GM19467 (cell line): ENCODE measurements around the gene CAGE1.
A peak's percentile ranks its signal among the peaks of the same experiment; 100 is the strongest.
"Not testable (repeated sequence)": the region's sequence is repeated elsewhere in the genome, so short reads cannot be mapped to it uniquely, and the experiment has no call there.

Experiments used
- ATAC-seq: cut with Tn5 transposase; IDR thresholded peaks from one replicate; pipeline ENCODE4 v1.9.1; 2021; ENCODE audit warnings: mild to moderate bottlenecking, moderate library complexity; ENCODE audit not compliant: unreplicated experiment

Gene CAGE1

DNA sequence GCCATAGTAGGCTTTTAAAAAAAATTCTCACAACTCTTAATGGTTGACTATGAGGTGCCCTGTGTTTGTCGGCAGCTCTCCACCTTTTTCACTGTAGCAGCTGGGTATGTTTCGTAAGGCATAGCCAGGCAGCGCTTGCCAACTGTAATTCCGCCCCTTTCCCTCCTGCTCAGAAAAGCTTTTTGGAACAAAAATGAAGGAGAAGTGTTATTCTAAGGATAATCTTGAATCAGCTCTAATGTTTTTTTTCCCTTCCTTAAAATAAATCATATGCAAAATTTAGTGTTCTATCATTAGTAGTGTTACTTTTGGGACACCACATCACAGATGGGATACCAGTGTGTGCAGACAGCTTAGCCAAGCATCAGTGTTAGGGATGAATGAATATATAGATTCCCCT is 21.3 kb upstream of the CAGE1 start:
- no peak for ATAC-seq

DNA sequence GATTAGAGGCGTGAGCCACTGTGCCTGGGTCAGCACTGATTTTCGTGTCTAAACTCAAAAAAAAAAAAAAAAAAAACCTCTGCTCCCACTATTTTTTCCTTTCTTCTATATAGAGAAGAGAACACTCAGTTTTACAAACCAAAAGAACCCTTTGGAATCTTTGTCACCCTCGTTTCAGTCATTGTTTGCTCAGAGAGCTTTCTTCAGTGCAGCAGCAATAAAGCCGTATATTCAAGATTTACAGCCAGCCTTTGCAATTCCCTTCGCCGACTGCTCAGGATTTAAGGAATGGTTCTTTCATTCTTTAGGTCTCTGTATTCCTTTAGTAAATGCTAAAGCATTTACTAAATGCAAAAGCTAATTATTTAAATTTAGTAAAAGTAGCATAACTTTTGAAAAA is 20.2 kb upstream of the CAGE1 start:
- no peak for ATAC-seq

DNA sequence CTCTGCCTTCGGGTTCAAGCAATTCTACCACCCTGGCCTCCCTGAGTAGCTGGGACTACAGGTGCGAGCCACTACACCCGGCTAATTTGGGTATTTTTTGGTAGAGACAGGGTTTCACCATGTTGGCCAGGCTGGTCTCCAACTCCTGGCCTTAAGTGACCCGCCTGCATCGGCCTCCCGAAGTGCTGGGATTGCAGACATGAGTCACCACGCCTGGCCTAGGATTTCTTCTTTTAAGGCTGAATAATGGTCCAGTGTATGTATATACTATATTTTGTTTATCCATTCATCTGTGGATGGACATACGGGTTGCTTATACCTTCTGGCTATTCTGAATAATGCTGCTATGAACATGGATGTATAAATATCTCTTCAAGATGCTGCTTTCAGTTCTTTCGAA is 17.2 kb upstream of the CAGE1 start:
- no peak for ATAC-seq

DNA sequence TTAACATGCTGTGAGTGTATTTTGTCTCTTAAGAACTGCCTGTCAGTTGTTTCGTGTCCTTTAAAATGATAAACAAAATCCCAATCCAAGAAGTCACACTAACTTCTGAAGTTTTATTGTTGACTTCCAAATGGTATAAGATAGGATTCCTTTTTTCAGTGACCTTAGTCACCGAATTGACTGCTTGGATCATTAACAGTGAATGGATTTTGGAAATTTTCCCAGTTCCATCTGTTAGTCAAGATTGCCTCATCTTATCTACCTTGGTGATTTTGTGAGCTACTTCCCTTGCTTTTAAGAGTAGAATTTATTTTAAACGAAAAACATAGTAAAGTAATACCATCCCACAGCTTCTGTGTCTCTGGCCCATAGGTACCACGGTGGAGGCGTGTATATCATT is 15.0 kb upstream of the CAGE1 start:
- no peak for ATAC-seq

DNA sequence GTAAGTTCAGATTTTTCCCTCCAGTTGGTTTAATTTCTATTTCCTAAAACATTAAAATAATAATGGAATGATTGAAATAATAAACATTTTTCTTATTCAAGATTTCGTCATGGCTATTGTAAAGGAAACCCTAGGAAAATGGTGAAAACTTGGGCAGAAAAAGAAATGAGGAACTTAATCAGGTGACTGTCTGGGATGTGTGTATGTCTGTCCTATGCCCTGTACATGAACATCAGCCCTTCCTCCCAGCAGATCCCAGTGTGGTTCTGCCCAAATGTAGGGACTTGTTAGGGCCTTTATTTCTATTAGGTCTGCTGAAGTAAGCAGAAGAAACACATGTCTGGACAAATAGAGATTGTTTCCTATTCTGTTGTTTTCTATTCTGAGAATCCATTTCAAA is 13.2 kb upstream of the CAGE1 start:
- ATAC-seq = no peak

DNA sequence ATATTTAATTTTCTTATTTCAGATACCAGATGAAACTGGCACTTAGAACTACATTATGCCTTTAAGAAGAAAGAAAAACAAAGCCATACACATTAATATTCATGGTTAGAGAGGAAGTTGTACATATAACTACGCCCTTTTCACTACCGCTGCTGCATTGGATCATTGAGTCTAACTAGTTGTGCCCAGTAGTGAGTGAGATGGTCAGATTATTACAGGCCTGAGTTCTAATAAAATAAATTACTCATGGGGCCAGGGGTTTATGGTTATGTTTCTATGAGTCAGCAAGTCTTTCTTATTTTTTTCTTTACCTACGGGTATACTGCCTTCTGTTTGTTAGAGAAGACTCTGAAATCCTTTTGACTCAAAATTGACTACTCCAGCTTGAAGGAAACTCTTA is 11.5 kb upstream of the CAGE1 start:
- no peak for ATAC-seq

DNA sequence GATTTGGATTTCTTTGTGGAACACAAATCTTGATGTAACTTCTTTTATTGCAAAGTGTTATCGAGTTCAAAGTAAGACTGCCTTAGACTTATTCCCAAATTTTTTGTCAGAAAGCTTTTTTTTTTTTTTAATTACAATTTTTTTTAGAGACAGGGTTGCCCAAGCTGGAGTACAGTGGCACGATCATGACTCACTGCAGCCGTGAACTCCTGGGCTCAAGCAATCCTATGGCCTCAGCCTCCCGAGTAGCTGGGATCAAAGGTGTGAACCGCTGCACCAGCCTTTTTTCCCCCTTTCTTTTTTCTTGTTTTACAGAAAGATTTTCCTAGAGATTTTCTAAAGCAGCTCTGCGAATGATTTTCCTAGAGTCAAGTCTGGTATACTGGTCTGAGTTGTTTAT is 2.9 kb upstream of the CAGE1 start:
- no peak for ATAC-seq

DNA sequence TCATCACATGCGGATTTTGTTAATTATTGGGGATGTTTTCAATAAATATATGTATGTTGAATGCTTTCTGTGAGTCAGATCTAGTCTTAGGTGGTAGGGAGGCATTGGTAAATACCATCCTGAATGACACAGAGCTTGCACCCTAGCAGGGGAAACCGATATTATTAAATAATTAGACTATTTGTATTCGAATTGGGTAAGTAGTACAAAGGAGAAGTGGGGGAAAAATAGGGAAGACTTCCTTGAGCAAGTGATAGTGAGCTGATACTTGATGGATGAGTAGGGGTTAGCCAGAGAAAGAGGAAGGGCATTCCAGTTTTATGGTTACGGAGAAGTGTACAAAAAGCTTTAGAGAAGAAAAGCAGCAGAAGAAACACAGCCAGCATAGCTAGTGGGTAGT is 1.6 kb upstream of the CAGE1 start:
- ATAC-seq = no peak

DNA sequence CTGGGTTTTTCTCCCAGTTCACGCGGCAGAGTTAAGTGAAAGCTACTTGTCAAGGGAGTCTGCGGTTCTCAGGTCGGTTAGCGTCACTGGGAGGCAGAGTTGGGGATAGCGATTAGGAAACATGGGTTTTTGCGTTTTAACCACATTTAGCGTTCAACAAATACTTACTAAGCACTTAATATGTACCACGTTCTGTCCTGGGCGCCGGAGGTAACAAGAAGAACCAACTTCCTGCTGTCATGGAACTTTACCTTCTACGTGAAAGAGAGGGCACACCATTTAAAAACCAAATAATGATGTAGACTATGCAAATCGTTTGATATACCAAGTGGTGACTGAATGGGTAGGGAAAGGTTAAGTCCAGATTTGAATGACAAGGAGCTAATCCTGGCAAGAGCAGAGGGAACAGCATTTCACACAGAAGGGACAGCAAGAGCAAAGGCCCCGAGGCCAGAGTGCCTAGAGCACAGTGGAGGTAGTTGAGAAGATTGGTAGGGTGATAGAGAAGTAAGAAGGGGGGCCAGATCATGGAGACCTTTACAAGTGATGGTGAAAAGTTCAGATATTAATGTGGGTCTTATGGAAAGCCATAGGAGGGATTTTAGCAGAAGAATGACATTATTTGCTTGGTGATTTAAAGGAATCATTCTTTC is 810 bp upstream of the CAGE1 start:
- ATAC-seq = peak; percentile 3

DNA sequence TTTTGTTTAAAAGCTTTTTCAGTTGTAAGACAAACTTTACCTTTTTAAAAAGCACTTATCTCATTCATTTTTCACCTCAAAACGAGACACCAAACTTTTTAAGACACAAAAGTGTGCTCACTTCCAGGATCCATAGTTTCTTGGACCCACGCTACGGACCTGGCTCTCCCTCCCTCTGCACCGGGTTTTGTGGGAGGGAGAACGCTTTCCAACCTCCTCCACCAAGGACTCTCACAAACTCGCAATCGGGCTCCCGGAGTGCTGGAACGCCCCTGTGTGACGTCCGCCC is 436 bp downstream of the CAGE1 start:
- ATAC-seq = no peak

DNA sequence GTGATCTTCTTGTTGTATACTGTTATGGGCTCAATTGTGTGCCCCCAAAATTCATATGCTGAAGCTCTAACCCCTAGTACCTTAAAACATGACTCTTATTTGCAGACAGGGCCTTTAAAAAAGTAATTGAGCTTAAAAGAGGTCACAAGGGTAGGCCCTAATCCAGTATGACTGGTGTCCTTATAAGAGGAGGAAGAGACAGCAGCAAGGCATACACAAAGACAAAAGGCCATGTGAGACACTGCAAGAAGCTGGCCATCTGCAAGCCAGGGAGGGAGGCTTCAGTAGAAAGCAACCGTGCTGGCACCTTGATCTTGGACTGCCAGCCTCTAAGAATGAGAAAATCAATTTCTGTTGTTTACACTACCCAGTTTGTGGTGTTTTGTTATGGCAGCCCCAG is 8.4 kb downstream of the CAGE1 start:
- ATAC-seq = no peak

DNA sequence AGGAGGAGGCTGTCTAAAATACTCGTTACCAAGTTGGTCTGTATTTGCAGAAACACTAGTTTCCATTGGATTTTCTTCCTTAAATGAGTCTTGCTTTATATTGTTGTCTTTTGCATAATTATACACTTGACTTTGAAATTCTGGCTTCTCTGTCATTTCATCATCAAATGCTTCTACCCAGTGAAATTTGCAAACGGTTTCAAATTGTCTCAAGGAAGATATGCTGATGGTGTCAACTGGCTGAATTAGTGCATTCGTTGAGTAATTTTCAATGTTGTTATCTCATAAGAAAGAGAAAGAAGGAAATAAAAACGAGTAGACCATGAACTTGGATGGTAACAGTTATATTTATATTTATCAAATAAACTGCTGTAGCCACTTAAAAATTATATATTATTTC is 10.8 kb downstream of the CAGE1 start:
- ATAC-seq = no peak

DNA sequence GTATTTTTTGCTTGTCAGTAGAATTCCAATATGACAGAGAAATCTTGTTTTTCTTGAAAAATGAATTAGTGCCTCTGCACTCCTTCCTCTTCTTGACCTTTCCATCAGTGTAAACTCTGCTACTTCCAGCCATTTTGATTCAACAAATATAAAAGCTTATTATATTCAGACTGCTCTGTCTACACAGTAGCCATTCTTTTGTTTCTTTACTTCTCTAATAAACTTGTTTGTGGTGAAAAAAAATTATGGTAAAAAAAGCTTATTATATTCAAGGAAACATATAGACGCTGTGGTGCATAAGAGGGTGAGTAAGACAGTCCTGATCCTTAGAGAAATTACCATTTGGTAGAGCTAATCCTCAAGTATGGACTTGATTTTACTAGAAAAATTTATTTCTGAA is 11.6 kb downstream of the CAGE1 start:
- ATAC-seq = no peak

DNA sequence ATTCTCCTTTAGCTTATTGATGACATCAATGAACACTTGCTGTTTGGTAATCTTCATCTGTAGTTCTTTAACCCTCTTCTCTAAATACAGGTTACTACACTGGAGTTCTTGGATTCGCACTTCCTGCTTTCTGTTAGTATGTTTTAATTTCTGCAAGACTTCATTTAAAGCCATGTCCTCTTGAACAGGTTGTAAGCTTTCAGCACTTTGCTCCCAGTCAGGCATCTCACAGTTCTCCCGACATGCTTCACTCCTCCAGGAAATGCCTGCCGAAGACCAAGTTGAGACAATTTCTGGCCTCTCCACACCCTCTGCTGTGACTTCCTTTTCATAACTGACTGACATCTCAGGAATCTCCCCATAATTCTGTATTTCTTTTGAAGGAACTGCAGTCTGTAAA is 15.8 kb downstream of the CAGE1 start:
- no peak for ATAC-seq

DNA sequence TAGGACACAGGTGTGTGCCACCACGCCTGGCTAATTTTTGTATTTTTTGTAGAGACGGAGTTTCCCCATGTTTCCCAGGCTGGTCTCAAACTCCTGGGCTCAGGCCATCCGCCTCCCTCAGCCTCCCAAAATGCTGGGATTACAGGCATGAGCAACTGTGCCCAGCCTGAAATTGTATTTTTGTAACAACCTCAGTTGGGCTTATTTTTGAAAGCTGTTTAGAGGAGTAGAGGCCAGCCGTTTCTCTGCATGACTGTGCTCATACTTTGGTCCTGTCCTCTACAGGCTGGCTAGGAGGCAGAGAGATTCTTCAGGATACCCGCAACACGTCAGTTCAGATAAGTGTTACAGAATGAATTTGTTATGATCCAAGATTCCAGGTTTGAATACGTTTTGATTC is 22.1 kb downstream of the CAGE1 start:
- ATAC-seq = no peak

DNA sequence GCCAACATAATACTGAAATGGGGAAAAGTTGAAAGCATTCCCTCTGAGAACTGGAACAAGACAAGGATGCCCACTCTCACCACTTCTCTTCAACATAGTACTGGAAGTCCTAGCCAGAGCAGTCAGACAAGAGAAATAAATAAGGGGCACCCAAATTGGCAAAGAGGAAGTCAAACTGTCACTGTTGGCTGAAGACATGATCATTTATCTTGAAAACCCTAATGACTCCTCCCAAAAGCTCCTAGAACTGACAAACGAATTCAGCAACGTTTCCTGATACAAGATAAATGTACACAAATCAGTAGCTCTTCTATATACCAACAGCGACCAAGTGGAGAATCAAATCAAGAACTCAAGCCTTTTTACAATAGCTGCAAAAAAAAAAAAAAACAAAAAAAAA is 37.6 kb downstream of the CAGE1 start:
- ATAC-seq = not testable (repeated sequence)

DNA sequence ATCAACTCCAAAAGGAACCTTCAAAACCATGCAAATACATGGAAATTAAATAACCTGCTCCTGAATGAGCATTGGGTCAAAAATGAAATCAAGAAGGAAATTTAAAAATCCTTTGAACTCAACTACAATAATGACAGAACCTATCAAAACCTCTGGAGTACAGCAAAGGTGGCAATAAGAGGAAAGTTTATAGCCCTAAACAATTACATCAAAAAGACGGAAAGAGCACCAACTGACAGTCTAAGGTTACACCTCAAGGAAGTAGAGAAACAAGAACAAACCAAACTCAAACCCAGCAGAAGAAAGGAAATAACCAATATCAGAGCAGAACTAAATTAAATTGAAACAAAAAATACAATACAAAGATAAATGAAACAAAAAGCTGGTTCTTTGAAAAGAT is 39.0 kb downstream of the CAGE1 start:
- not testable (repeated sequence) for ATAC-seq

DNA sequence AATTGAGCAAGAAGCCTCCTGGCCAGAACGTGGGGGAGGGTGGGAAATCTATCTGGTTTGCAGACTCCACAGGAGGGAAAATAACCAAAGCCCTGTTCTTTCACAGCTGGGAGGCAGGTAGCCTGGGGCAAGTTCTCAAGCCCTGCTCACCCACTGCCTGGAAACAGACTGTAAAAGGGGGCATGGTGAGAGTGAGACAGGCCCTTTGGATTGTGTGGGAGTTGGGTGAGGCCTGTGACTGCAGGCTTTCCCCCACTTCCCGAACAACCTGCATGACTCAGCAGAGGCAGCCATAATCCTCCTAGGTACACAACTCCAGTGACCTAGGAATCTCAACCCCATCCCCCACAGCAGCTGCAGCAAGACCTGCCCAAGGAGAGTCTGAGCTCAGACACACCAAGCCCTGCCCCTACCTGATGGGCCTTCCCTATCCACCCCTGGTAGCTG is 42.0 kb downstream of the CAGE1 start:
- ATAC-seq = not testable (repeated sequence)

DNA sequence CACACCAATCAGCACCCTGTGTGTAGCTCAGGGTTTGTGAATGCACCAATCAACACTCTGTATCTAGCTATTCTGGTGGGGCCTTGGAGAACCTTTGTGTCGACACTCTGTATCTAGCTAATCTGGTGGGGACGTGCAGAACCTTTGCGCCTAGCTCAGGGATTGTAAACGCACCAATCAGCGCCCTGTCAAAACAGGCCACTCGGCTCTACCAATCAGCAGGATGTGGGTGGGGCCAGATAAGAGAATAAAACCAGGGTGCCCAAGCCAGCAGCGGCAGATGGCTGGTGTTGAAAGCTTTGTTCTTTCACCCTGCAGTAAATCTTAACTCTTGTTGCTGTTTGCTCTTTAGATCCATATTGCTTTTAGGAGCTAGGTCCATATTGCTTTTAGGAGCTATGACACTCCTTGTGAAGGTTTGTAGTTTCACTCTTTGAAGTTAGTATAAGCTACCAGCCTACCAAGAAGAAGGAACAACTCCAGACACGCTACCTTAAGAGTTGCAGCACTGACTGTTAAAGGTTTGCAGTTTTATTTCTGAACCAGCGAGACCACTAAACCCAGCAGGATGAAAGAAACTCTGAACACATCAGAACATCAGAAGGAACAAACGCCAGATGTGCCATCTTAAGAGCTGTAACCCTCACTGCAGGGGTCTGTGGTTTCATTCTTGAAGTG is 44.6 kb downstream of the CAGE1 start:
- not testable (repeated sequence) for ATAC-seq

DNA sequence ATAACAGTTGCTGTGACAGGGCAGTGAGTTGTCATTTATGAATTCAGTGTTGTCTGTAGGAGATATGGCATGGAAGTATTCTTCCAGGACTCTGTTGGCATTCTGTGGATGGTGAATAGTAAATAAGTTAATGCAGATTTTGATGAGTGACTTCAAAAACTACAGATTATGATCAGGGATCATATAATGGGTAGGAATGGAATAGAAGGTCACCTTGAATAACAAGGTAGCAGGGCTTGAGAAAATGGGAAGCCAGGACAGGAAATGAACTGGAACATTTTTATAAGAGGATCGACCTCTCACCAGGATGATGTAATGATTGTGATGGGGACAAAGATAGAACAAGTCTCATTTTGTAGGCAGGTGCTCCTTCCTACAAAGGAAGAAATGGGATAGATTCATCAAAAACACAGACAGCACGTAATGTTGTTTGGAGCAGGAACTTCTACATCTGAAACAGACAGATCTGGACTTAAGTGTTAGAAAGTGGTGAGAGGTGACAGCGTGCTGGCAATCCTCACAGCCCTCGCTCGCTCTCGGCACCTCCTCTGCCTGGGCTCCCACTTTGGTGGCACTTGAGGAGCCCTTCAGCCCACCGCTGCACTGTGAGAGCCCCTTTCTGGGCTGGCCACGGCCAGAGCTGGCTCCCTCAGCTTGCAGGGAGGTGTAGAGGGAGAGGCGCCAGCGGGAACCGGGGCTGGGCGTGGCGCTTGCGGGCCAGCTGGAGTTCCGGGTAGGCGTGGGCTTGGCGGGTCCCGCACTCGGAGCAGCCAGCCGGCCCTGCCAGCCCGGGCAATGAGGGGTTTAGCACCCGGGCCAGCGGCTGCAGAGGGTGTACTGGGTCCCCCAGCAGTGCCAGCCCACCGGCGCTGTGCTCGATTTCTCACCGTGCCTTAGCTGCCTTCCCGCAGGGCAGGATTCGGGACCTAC is 45.7 kb downstream of the CAGE1 start:
- no peak for ATAC-seq

DNA sequence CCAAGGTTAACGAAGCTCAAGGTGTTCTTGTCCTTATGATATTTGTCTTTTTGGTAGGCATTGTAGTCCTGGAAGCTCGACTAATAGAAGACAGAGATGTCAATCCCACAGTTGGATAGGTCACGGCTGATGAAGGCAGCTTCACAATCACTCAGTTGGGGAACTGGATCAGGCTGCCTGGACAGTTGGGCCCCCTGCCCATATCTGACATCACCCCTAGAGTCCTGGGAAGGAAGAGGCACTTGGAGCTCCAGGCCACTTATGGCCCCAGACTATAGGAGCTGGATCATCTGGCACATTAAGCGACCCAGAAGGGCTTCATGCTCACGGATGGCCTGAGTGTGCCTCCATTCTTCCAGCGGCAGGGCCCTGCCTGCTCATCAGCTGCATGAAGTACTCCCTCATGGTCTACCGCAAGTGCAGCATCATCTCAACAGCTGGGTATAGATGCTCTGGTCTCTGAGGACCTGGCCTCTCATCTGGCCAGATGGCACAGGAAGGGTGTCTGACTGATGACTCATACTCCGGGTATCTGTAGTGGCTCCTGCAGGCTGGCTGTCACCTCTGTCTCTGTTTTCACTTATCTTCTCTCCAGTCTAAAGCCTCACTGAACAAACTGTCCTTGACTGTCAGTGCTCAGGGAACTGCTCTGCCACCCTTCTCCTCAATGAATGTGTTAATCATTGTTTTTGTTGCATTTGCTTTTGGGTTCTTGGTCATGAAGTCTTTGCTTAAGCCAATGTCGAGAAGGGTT is 47.4 kb downstream of the CAGE1 start:
- no peak for ATAC-seq
